NB4 (cell line): ENCODE measurements around the gene DENND2C.
"Not testable (repeated sequence)": the region's sequence is repeated elsewhere in the genome, so short reads cannot be mapped to it uniquely, and the experiment has no call there.

Experiments used
- CTCF ChIP-seq: IDR thresholded peaks from one replicate; pipeline ENCODE4 v1.5.1; 2012; ENCODE audit warnings: low read depth, low read length
- MAX ChIP-seq: IDR thresholded peaks from 2 replicates; pipeline ENCODE4 v1.6.1; 2011; ENCODE audit warnings: low read depth, low read length
- MYC ChIP-seq: IDR thresholded peaks from 2 replicates; pipeline ENCODE4 v1.6.1; 2011; ENCODE audit warnings: low read depth, low read length
- POLR2A ChIP-seq: IDR thresholded peaks from 2 replicates; pipeline ENCODE4 v1.6.1; 2011; ENCODE audit warnings: mild to moderate bottlenecking; ENCODE audit not compliant: insufficient read length; ENCODE audit errors: extremely low read depth

- TF ChIP-seq CTCF, MAX, POLR2A, MYC: not testable (repeated sequence)
Observed at GRCh38 chr1:114562978-114563510, 106.8 kb downstream of the DENND2C start.
